Left lobe of liver (tissue), 2 donors: ENCODE measurements around the gene SLC6A7. TPM values are rescaled to one million over a fixed set of nuclear protein-coding genes. Genes with fewer than 3 reads are reported as not detected.
A peak's percentile ranks its signal among the peaks of the same experiment; 100 is the strongest.

Source experiments
- ATAC-seq: fragments of 200-7000 bp; cut with Tn5 transposase; one replicate; pipeline ENCODE4 v1.9.1; 2020; ENCODE audit warnings: mild to moderate bottlenecking, moderate library complexity
- DNase-seq: peaks from one replicate; pipeline ENCODE4 v3.0.0-alpha.2; 2020; ENCODE audit warnings: low spot score
- total RNA-seq: library from RNA; stranded (reverse); gene quantifications from one replicate; pipeline ENCODE4 v1.2.1, GENCODE V29; 2021
- donor health status: DM: no; HTN: no; CAD: no; lungs with moderate emphysema.
- donor health status: DM: no; HTN: yes; CAD: no.

SLC6A7 gene
- not detected for total RNA-seq

DNA sequence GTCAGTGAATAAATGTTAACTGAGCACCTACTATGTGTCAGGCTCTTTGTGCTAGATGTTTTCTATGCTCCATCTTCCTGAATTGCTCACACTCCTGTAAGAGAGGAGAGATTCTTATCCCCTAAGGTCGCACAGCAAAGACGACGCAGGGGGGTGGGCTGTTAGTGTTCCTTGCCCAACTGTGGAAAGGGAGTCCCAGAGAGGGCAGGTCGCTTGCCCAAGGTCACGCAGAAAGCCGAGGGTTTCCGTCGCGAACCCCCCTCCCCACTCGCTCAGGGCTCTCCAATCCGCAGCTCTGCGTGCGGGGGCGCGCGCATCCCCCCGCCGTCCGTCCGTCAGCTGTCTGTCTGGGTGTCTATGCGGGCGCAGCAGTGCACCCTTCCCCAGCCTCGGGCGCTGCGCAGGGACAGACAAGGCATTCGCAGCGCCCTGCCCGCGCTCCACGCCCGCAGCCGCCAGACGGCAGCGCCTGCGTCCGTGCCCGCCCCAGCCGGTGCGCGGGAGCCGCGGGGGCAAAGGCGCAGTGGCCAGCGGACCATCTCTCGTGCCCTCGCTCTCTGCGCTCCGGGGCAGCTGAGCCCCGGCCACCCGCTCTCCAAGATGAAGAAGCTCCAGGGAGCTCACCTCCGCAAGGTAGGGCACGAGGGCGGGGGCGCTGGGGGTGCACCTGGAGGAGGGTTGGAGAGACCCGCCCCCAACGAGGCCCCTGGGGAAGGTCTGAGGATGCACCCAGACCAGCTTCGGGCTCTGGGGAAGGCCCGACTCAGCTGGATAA is at the start of gene SLC6A7:
SLC6A7 (plus strand) TSS at position 335 of the 775 bp plus-strand sequence; CDS start at position 601, 266 bp downstream.
- DNase-seq (no peak), ATAC-seq (no peak)

DNA sequence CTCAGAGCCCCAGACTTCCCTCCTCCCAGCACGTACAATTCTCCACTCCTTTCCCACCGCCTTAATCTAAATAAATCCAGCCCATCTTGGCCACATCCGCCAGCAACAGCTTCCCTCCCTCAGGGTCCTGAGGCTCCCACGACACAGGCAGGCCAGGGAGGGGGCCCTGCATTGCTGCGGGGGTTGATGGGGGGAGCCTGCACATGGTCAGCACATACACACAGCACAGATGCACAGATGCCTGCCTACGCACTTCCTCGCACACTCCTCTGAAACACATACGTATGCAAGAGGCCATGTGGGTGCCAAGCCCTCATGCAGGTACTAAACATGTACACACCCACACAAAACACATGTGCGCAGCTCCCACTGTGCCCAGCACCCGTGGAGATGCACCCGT is 49.0 kb upstream of the SLC6A7 start:
- DNase-seq (no peak), ATAC-seq (no peak)

GRCh38 chr5:150141544-150142184 is 48.2 kb upstream of the SLC6A7 start:
- ATAC-seq (peak; percentile 3), DNase-seq (no peak)

DNA sequence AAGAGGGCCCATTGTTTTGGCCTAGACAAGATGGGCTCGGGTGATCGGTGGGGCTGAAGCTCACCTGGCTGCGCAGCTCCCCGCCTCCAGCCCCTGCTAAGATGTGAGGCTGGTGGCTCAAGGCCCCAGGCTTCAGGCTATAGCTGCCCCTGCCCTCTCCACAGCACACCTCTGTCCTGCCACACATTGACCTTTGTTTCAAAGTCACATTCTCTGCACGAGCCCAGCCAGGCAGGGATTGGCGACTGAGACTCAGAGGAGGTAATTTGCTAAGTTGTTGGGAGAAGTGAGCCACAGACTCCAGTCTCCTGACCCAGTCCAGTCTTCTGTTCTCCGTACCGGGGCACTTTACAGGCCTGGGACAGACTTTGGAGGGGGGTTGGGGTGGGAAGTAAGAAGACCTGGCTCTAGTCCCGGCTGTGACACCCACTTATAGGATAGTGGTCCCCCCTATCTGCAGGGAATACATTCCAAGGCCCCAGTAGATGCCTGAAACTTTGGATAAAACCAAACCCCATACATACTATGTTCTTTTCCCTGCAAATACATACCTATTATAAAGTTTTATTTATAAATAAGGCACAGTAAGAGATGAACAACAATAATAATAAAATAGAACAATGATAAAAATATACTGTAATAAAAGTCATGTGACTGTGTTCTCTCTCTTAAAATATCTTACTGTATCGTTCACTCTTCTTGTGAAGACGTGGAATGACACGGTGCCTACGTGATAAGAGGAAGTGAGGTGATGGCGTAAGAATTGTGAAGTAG is 47.5 kb upstream of the SLC6A7 start:
- ATAC-seq (peak; percentile 54), DNase-seq (peak; percentile 82)

DNA sequence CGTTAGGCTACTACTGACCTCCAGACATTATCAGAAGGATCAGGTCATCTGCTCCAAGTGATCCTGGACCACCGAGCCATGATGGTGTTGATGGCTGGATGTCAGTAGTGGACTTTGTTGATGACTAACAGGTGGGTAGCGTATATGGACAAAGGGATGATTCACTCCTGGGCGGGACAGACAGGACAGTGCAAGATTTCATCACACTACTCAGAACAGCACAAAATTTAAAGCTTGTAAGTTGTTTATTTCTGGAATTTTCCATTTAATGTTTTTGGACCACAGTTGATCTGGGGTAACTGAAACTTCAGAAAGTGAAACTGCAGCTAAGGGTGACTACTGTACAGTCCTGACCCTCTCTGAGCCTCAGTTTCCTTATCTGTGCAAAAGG is 46.9 kb upstream of the SLC6A7 start:
- no peak for DNase-seq
- ATAC-seq, result no peak

- no peak for ATAC-seq
- DNase-seq, result no peak
Measured at GRCh38 chr5:150143350-150144245, 46.3 kb upstream of the SLC6A7 start.

GRCh38 chr5:150144246-150144801 is 45.5 kb upstream of the SLC6A7 start:
- ATAC-seq (no peak), DNase-seq (no peak)

DNA sequence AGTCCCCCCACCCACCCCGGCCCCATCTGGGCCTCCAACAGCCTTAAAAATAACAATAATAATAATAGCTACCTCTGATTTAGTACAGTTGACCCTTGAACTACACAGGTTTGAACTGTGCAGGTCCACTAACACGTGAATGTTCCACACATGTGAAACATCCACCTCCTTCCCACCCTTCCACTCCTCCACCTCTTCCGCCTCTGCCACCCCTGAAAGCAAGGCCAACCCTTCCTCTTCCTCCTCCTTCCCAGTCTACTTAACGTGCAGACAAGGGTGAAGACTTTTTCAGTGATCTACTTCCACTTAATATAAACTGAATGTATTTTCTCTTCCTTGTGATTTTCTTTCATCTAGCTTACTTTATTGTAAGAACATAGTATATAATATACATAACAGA is 45.0 kb upstream of the SLC6A7 start:
- ATAC-seq (no peak), DNase-seq (no peak)

- ATAC-seq, result no peak
- DNase-seq, result no peak
Measured at GRCh38 chr5:150146235-150146634, 43.6 kb upstream of the SLC6A7 start.

DNA sequence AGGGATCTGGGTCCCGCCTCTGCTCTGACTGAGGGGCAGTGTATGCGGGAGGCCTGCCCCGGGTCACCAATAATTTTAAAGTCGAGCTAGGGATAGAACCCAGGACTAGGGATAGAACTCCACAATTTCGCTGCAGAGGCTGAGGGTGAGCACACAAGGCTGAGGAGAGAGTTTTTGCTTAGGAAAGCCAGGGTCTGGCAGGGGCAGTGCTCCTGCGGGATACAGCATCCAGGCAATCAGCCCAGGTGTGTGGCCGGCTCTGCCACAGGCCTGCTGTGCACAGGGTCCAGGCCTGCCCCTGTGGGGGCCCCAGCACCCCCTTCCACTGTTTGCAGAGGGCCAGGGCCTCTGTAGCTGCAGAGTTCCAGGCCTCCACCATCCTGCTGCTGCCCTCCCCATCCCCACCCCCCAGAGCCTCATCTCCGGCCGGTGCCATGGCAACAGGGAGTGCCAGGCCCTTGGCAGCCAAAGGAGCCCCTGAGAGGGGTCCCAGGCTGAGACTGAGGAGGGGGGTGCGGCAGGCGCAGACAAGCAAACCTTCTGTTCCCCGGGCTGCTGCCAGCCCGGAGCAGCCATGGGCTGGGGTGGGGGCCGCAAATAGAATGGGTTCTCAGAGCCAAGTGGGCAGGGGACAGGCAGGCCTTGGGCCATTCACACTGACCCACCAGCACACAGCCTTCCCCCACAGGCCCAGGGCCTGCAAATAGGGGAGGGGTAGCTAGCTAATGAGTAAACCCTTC is 42.8 kb upstream of the SLC6A7 start:
- no peak for ATAC-seq
- DNase-seq, result no peak

DNA sequence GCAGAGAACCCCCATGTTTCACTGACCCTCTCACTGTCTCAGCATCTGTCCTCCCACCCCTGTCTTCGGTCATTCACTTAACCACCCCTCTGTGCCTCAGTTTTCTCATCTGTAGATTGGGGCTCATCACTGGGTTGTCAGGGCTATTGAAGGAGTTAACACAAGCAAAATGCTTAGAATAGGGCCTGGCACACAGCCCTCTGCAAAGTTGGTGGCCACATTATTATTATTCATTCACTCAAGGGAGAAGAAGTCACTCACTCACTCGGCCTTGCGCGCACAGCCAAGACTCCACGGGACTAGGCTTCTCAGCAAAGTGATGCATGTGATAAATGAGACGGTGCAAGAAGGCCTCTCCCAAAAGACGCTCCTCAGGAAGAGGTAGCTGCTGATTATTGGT is 42.2 kb upstream of the SLC6A7 start:
- ATAC-seq (no peak), DNase-seq (no peak)

DNA sequence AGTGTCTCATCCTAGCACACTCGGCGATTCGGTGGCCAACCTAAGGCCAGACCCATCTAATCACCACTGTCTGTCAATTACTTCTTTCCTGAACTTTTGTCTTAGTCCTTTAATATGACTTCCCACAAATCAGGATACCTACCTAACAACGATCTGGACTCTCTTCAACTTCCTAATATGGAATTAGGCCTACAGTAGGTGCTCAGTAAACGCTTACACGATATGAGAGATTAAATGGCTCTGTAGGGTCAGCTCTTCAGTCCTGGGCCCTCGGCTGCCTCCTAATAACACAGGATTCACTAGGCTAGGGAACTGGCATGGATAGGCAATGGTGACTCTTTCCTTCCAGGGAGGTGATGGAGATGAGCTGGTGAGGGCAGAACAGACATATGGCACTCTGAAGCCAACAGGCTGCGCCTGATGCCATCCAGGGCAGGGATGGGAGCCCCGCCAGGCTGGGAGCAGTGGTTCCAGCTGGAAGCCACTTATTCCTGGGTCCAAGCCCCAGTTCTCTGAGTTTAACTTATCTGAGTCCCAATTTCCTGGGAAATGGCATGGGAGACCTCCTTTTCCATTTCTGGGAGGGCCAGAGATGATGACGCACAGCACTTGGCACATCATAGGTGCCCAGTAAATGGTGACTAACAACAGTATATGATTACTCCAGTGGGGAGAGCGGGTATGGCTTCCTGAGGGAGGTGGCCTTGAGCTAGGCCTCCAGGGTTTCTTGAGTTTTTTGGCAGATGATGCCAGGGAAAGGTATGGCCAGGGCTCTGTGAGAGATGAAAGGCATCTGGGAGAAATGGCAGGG is 41.5 kb upstream of the SLC6A7 start:
- no peak for ATAC-seq

GRCh38 chr5:150149618-150150017 is 40.2 kb upstream of the SLC6A7 start:
- ATAC-seq (no peak), DNase-seq (no peak)

More for the DNA sequence above, 41.5 kb upstream of the SLC6A7 start:
- no peak for DNase-seq

DNA sequence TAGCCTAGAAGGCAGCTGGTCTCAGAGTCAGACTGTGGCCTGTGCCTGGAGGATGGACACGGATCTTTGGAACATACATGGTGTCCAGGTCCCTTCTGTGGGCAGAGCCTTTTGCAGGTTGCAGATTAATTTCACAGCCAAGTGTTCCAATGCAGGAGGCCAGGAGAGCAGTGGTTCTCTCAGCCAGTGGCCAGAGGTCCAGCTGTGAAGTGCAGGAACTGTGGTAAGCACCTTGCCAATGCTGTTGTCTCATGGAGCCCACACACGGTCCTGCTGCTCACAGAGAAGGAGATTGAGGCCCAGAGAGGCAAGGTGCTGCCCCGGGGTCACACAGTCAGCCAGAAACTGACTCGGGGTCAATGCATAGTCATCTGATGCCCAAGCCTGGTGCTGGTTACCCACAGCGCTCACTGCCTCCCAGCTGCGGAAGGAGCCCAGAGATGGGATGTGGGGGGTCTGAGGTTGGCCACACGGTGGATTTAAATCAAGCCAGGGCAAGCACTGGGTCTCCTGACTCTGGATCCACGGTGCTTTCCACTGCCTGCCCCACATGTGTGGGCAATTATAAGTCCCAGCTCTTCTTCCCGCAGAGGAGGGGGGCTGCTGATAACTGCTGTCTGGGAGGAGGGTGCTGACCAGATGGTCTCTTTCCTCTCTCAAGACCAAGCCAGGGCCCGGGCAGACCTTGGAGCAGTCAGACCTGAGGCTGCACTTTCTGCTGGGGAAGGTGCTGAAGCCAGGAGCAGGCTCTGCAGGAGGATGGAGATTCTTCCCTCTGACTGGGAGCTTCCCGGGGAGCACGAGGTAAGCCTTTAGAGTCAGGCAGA is 37.0 kb upstream of the SLC6A7 start:
- DNase-seq (no peak), ATAC-seq (no peak)

DNA sequence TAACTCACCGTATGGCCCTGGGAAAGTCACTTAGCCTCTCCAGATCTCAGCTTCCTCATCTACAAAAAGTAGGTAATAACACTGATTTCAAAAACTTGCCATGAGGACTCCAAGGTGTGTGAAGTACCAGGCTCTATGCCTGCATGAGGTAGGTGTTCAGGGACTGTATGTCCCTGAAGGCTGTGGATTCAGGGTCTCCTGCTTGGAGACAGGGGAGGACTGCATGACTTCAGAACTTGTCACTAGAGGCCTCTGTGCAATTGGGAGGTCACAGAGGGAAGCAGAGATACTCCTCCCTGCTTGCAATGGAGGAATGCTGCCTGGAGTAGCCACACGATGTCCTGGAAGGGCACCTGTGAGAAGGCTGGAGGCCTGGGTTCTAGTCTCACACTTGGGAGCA is 36.4 kb upstream of the SLC6A7 start:
- no peak for DNase-seq
- no peak for ATAC-seq

DNA sequence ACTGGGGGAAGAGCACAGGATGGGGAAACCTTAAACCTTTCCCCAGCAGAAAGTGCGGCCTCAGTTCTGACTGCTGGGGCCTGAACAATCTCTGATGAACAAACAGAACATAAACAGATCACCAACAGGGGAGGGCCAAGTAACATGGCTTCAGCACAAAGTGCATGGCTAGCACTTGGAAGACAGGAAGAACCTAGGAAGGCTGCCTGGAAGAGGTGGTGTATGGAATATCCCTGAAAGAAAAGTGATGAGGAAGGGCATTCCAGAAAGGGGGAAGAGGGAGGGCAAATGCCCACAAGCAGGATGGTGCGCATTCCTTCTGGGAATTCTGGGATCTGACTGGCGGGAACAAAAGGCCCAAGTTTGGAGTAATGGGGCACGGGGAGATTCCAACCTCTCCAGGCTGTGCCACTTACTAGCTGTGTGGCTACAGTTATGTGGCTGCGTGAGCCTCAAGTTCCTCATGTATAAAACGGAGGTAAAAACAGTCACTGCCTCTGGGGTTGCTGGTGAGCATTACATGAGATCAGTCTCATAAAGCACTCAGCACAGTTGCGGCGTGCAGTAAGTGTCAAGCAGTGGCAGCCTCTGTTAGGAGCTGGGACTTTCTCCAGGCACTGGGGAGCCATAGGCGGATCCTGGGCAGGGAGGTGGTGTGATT is 35.8 kb upstream of the SLC6A7 start:
- ATAC-seq (no peak), DNase-seq (no peak)

DNA sequence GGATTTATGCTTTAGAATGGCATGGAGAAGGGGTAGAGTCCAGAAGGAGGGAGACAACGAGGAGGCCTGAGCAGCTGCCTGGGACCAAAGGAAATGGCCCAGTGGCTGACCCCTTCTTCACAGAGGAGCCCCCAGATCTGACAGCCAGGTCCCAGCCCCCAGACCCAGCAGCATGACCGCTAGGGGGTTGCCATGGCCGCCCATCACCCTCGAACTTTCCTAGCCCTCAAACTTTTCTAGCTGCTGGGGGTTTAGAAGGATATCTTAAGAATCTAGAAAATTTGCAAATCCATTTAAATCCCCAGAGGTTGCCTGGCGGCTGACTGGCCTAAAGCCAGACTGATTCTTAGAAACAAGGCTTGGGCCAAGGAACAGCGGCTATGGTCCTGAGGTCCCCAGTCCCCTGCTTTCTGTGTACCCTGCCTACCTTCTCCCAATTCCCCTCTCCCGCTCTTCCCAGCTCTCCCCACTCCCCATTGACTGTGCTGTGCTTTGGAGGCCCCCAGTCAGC is 35.2 kb upstream of the SLC6A7 start:
- DNase-seq (no peak), ATAC-seq (no peak)
